K562 (cell line): ENCODE measurements around the gene NES. TPM values are rescaled to one million over a fixed set of nuclear protein-coding genes. Genes with fewer than 3 reads are reported as not detected.

ENCODE experiments used
- ARHGAP35 ChIP-seq: fragments of 450-650 bp; IDR thresholded peaks from 2 replicates; pipeline ENCODE4 v1.6.1; 2018; ENCODE audit not compliant: partially characterized antibody
- ESRRA ChIP-seq: fragments of 450-650 bp; IDR thresholded peaks from 2 replicates; pipeline ENCODE4 v1.6.1; 2014; ENCODE audit warnings: low read depth, mild to moderate bottlenecking, moderate library complexity, borderline replicate concordance
- FOXJ2 ChIP-seq: fragments of 200-800 bp; sonication (Bioruptor generic); IDR thresholded peaks from 2 replicates; pipeline ENCODE4 v1.6.1; 2016; ENCODE audit warnings: missing genetic modification characterization, missing compliant biosample characterization
- HDAC8 ChIP-seq: fragments of 450-650 bp; IDR thresholded peaks from 2 replicates; pipeline ENCODE4 v1.6.1; 2016; ENCODE audit warnings: mild to moderate bottlenecking, missing genetic modification characterization, moderate library complexity, missing compliant biosample characterization
- HEY1 ChIP-seq: fragments of 250-450 bp; sonication (Bioruptor Pico); IDR thresholded peaks from 2 replicates; pipeline ENCODE4 v1.5.0; 2020; ENCODE audit warnings: mild to moderate bottlenecking, moderate library complexity, borderline replicate concordance
- JUND ChIP-seq, 2 experiments: IDR thresholded peaks; 2 replicates in 1 of 2; 3 replicates in 1 of 2; pipeline ENCODE4 v1.6.1; 2011; ENCODE audit warnings: borderline replicate concordance in 2 of 2, low read depth in 2 of 2, low read length in 2 of 2, improper control_type of control experiment in 1 of 2, missing biosample characterization in 1 of 2, missing genetic modification characterization in 1 of 2, missing genetic modification reagents in 1 of 2
- KLF1 ChIP-seq: fragments of 450-650 bp; IDR thresholded peaks from 2 replicates; pipeline ENCODE4 v1.6.1; 2016; ENCODE audit warnings: missing genetic modification characterization, missing compliant biosample characterization
- L3MBTL2 ChIP-seq: fragments of 450-650 bp; IDR thresholded peaks from 2 replicates; pipeline ENCODE4 v1.6.1; 2016; ENCODE audit warnings: mild to moderate bottlenecking, moderate library complexity
- LCOR ChIP-seq: sonication (generic); formaldehyde crosslinking; IDR thresholded peaks from 2 replicates; pipeline ENCODE4 v1.8.0; 2022; ENCODE audit warnings: mild to moderate bottlenecking, missing genetic modification reagents
- MYC ChIP-seq, 2 experiments: fragments of 250-450 bp in 1 of 2; sonication (Bioruptor Pico) in 1 of 2; IDR thresholded peaks; 2 replicates each; pipeline versions ENCODE4 v1.5.1 to v1.6.1; 2012 to 2021; ENCODE audit warnings: low read depth in 2 of 2, borderline replicate concordance in 1 of 2, improper control_type of control experiment in 1 of 2, low read length in 1 of 2, mild to moderate bottlenecking in 1 of 2, moderate library complexity in 1 of 2
- NRF1 ChIP-seq, 2 experiments: fragments of 450-650 bp; IDR thresholded peaks in 1 of 2; conservative IDR thresholded peaks in 1 of 2; 2 replicates each; pipeline ENCODE4 v1.6.1; 2014; ENCODE audit warnings: mild to moderate bottlenecking in 2 of 2
- SMARCC2 ChIP-seq: fragments of 450-650 bp; IDR thresholded peaks from 2 replicates; pipeline ENCODE4 v1.6.1; 2017; ENCODE audit warnings: antibody characterized with exemption, moderate library complexity, mild to moderate bottlenecking, low read depth
- TGIF2 ChIP-seq: sonication (generic); formaldehyde crosslinking; IDR thresholded peaks from 2 replicates; pipeline ENCODE4 v1.8.1; 2022; ENCODE audit warnings: mild to moderate bottlenecking, missing genetic modification reagents, moderate library complexity
- TRIM28 ChIP-seq: fragments of 450-650 bp; IDR thresholded peaks from 2 replicates; pipeline ENCODE4 v1.6.1; 2017
- ZNF175 ChIP-seq: fragments of 200-800 bp; sonication (Bioruptor generic); IDR thresholded peaks from 2 replicates; pipeline ENCODE4 v1.6.1; 2016; ENCODE audit warnings: low read depth, mild to moderate bottlenecking, missing genetic modification characterization, missing compliant biosample characterization
- ZNF212 ChIP-seq: fragments of 450-650 bp; formaldehyde crosslinking; IDR thresholded peaks from 2 replicates; pipeline ENCODE4 v1.4.0; 2020; ENCODE audit warnings: mild to moderate bottlenecking
- ZNF311 ChIP-seq: fragments of 250-450 bp; sonication (Bioruptor Pico); IDR thresholded peaks from 2 replicates; pipeline ENCODE4 v1.4.0; 2020; ENCODE audit warnings: mild to moderate bottlenecking, moderate library complexity
- ZNF583 ChIP-seq: fragments of 250-450 bp; sonication (Bioruptor Pico); IDR thresholded peaks from 2 replicates; pipeline ENCODE4 v1.4.0; 2020
- polyA plus RNA-seq, 8 experiments: library from polyadenylated mRNA; depleted of rRNA in 4 of 8; stranded (reverse) in 5 of 8; unstranded in 3 of 8; fragments of >200 nt; fragmentation: Nextera tagmentation in 2 of 8; fragmentation: Illumina TruSeq in 1 of 8; extraction: Ambion mirVana in 2 of 8; extraction: Trizol in 1 of 8; gene quantifications; 2 replicates each; pipeline versions ENCODE4 v1.2.1 to v1.2.3, GENCODE V29; 2011 to 2014; ENCODE audit warnings: inconsistent platforms in 1 of 8, missing spikeins in 1 of 8
- total RNA-seq, 7 experiments: library from RNA; depleted of rRNA in 6 of 7; stranded (reverse); fragments of >200 nt in 6 of 7; fragmentation: Illumina TruSeq in 2 of 7; extraction: Trizol in 2 of 7; gene quantifications; 2 replicates each; pipeline versions ENCODE4 v1.2.1 to v1.2.3, GENCODE V29; 2011 to 2021; ENCODE audit warnings: low replicate concordance in 1 of 7
- TF ChIP-seq, protein P1 (sequence below): fragments of 450-650 bp; formaldehyde crosslinking; IDR thresholded peaks from 2 replicates; pipeline ENCODE4 v1.4.0; 2020; ENCODE audit warnings: mild to moderate bottlenecking, moderate library complexity
- TF ChIP-seq, protein P2 (sequence below): fragments of 450-650 bp; conservative IDR thresholded peaks from 2 replicates; pipeline ENCODE4 v1.6.1; 2016; ENCODE audit warnings: missing genetic modification characterization, low read depth, mild to moderate bottlenecking, control low read depth, missing compliant biosample characterization
- TF ChIP-seq, protein P3 (sequence below): fragments of 450-650 bp; formaldehyde crosslinking; IDR thresholded peaks from 2 replicates; pipeline ENCODE4 v1.4.0; 2022; ENCODE audit warnings: mild to moderate bottlenecking, moderate library complexity
- TF ChIP-seq, protein P4 (sequence below): fragments of 450-650 bp; IDR thresholded peaks from 2 replicates; pipeline ENCODE4 v1.6.1; 2016; ENCODE audit warnings: low read depth, mild to moderate bottlenecking, moderate library complexity

The NES gene
- total and polyA plus RNA-seq, 9 of the 15 experiments (the other 6 are each of a cell fraction or from before 2014, with no cell fraction given), result 0.10 to 8.6 (median 4.2) TPM

DNA sequence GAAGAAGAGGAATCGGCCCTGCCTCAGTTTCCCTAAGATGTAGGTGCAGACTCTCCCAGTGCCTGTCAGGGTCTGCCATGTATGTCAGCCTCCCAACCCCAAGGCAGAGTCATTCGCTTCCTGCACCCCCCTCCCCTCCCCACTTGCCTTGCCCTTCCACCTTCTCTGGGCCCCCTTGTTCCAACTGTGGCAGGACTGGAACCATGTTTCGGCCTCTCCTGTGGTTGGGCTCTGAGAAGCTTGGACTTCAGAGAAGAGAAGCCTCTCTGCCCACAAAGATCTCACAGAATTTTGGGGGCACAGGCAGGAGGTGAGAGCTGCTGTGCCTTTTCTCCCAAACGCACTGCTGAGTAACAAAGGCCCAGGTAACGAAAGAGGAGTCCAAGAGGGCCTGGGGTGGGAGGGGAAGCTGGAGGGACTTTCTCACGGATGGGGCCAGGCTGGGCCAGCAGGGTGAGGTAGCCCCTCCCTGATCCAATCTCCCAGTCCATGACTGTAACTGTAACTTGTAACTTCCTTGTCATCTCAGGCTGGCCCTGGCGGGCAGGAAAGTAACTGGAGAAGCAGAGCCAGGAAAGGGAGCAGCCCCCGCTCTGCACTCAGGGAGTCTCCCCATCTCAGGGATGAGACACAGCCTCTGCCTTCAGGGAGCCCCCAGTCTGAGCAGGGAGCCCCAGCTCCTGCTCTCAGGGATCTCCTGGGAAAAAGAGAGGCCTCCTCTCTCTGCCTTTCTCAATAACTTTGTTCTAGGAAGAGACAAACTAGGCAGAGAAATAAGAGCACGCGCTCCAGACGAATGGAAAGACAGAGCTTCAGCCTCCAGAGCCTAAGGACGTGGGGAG, 16.9 kb upstream of the NES start (continued):
- TF ChIP-seq, protein P1, sequence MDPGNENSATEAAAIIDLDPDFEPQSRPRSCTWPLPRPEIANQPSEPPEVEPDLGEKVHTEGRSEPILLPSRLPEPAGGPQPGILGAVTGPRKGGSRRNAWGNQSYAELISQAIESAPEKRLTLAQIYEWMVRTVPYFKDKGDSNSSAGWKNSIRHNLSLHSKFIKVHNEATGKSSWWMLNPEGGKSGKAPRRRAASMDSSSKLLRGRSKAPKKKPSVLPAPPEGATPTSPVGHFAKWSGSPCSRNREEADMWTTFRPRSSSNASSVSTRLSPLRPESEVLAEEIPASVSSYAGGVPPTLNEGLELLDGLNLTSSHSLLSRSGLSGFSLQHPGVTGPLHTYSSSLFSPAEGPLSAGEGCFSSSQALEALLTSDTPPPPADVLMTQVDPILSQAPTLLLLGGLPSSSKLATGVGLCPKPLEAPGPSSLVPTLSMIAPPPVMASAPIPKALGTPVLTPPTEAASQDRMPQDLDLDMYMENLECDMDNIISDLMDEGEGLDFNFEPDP, result 0 out of 2 replicates have a peak, but pooled peaks have one; percentile 16
- peak; percentile 87 for TF ChIP-seq ZNF583 (CRISPR knock-in tag)
- TF ChIP-seq ESRRA, result peak; percentile 2; the same call in 1 of the 2 replicates
- TF ChIP-seq TGIF2 (CRISPR knock-in tag), result no peak
- peak; percentile 42 to 49; a peak in 3 of 4 replicates for TF ChIP-seq NRF1 (conservative IDR thresholded peaks at IDR 0.05 in 1 of 2, IDR thresholded peaks at IDR 0.05 in 1 of 2)
- peak; percentile 65 for TF ChIP-seq ZNF175 (CRISPR knock-in tag)
- TF ChIP-seq LCOR (CRISPR knock-in tag), result 0 out of 2 replicates have a peak, but pooled peaks have one; percentile 52
- TF ChIP-seq JUND (IDR thresholded peaks at IDR 0.05; ENCODE audit: borderline replicate concordance, low read depth, low read length), result peak; percentile 56; the same call in 1 of the 2 replicates
- TF ChIP-seq JUND (tag; IDR thresholded peaks at IDR 0.05; ENCODE audit: borderline replicate concordance, low read depth, low read length), result peak; percentile 51; the same call in 1 of the 3 replicates
- TF ChIP-seq, protein P2, sequence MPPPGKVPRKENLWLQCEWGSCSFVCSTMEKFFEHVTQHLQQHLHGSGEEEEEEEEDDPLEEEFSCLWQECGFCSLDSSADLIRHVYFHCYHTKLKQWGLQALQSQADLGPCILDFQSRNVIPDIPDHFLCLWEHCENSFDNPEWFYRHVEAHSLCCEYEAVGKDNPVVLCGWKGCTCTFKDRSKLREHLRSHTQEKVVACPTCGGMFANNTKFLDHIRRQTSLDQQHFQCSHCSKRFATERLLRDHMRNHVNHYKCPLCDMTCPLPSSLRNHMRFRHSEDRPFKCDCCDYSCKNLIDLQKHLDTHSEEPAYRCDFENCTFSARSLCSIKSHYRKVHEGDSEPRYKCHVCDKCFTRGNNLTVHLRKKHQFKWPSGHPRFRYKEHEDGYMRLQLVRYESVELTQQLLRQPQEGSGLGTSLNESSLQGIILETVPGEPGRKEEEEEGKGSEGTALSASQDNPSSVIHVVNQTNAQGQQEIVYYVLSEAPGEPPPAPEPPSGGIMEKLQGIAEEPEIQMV, result peak; percentile 73
- peak; percentile 84 for TF ChIP-seq HDAC8 (tag)
- TF ChIP-seq HEY1 (CRISPR knock-in tag), result no peak
- TF ChIP-seq, protein P3, sequence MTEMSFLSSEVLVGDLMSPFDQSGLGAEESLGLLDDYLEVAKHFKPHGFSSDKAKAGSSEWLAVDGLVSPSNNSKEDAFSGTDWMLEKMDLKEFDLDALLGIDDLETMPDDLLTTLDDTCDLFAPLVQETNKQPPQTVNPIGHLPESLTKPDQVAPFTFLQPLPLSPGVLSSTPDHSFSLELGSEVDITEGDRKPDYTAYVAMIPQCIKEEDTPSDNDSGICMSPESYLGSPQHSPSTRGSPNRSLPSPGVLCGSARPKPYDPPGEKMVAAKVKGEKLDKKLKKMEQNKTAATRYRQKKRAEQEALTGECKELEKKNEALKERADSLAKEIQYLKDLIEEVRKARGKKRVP (CRISPR knock-in tag), result 0 out of 2 replicates have a peak, but pooled peaks have one; percentile 17
- TF ChIP-seq ZNF311 (CRISPR knock-in tag), result peak; percentile 83; the same call in 1 of the 2 replicates
- peak; percentile 24; the same call in 1 of the 2 replicates for TF ChIP-seq L3MBTL2
- TF ChIP-seq ZNF212 (CRISPR knock-in tag), result no peak
- TF ChIP-seq, protein P4, sequence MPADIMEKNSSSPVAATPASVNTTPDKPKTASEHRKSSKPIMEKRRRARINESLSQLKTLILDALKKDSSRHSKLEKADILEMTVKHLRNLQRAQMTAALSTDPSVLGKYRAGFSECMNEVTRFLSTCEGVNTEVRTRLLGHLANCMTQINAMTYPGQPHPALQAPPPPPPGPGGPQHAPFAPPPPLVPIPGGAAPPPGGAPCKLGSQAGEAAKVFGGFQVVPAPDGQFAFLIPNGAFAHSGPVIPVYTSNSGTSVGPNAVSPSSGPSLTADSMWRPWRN, result no peak
- no peak for TF ChIP-seq FOXJ2 (tag)
- TF ChIP-seq MYC (IDR thresholded peaks at IDR 0.05; ENCODE audit: low read depth, low read length), result no peak; the same call in 1 of the 2 replicates
- TF ChIP-seq MYC (CRISPR knock-in tag; IDR thresholded peaks at IDR 0.05; ENCODE audit: borderline replicate concordance, low read depth), result peak; percentile 82; the same call in 1 of the 2 replicates
- TF ChIP-seq KLF1 (tag), result peak; percentile 27; the same call in 1 of the 2 replicates
- TF ChIP-seq TRIM28, result peak; percentile 96
- no peak for TF ChIP-seq SMARCC2
- no peak for TF ChIP-seq ARHGAP35
